C1 segment of cervical spinal cord (tissue), 14 donors: ENCODE measurements around the gene GTPBP3.
"Not testable (repeated sequence)": the region's sequence is repeated elsewhere in the genome, so short reads cannot be mapped to it uniquely, and the experiment has no call there.

Experiments
- DNase-seq, 14 donors: peaks; one replicate each; lab custom pipeline; 2025; lab: John Stamatoyannopoulos, UW

Gene GTPBP3, protein sequence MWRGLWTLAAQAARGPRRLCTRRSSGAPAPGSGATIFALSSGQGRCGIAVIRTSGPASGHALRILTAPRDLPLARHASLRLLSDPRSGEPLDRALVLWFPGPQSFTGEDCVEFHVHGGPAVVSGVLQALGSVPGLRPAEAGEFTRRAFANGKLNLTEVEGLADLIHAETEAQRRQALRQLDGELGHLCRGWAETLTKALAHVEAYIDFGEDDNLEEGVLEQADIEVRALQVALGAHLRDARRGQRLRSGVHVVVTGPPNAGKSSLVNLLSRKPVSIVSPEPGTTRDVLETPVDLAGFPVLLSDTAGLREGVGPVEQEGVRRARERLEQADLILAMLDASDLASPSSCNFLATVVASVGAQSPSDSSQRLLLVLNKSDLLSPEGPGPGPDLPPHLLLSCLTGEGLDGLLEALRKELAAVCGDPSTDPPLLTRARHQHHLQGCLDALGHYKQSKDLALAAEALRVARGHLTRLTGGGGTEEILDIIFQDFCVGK

DNA sequence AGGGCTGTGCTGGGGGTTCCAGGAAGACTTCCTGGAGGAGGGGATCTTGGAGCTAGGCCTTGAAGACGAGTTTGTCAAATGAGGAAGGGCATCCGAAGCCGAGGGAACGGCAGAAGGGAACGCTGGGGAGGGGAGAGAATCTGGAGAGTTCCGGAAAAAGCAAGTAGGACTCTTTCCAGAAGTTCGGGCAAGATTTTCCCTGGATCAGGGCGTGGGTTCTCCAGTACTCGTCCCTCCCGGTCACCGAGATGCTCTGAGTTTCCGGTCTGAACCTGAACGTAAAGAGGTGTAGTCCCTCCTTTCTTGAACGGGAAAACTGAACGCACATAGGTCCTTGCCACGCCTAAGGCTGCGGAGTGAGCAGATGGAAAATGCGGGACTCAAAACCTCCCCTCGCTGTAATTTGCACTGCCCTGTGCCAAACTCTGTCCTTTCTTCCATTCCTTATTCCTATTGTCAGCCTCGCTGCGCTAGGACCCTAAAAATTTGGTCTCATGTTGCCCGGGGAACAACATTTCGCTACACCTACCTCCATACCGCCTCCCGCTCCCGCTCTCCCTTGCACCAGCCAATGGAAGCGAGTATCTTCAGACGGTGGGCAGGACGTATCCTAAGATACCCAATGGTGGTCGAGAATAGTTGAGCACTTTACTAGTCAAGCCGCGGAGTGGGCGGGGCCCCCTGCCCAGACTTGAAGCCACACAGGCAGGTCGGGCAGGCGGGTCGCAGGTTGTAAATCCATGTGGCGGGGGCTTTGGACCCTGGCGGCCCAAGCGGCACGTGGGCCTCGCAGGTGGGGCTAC lies at the start of gene GTPBP3:
Gene GTPBP3, plus strand, starts transcription at position 682 of the 803 bp plus-strand sequence. Its CDS starts 59 bp downstream, at position 741.
- peak; percentile 42 to 100 (median 89) for DNase-seq

DNA sequence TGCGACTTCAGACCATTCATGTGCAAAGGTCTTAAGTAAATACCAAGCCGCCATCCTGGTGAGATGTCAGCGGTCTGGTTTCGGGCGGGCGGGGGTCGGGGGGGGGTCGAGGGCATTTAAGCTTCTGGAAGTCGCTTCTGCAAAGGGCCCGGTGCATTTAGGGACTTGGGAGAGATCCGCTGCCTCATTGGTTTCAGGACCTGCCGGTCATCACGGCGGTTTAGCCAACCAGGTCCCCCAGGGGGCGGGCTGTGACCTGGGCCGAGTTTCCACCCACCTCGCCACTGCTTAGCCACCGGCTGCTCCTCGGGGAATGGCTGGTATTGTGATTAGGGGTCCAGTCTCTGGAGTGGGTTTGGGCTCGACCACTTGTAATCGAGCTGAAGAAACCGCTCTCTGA lies 47.9 kb upstream of the GTPBP3 start:
- peak in 4 of 14 donors; percentile 4 to 21 (median 14) for DNase-seq

DNA sequence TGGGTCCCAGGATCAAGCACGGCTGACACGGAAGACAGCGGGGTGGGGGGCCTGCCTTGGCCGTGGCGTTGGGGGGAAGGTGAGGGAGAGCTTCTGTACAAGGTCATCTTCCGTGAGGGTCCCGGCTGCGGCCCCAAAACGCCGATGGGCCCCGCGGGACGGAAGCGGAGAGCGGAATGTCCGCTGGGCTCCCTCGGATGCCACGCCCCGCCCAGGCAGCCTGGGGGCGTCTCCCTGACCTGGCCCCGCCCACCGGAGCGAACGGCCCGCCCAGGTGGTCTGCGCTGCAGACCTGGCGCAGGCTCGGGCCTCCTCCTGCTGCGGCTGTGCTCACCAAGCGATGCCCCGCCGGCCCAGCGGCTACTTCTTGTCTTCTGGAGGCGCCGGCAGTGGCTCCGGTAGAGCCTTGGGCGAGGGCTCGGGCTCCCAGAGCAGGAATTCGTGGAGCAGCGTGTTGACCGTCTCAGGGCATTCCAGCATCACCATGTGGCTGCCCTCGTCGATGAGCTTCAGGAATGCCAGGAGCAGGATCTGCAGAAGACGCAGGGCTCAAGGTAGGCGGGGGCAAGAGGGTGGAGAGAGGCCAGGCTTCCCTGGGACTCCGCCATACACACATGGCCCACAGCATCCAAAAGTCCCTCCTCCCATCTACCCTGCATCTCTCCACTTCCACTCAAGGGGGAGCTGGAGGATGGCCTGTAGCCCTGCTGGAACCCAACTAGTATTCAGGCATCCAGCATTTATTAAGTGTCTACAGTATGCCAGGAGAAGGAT lies 44.9 kb upstream of the GTPBP3 start:
- peak in 8 of 14 donors; percentile 2 to 58 (median 15) for DNase-seq

- no peak for DNase-seq
These were observed 43.7 kb upstream of the GTPBP3 start for GRCh38 chr19:17293605-17294004.

DNA sequence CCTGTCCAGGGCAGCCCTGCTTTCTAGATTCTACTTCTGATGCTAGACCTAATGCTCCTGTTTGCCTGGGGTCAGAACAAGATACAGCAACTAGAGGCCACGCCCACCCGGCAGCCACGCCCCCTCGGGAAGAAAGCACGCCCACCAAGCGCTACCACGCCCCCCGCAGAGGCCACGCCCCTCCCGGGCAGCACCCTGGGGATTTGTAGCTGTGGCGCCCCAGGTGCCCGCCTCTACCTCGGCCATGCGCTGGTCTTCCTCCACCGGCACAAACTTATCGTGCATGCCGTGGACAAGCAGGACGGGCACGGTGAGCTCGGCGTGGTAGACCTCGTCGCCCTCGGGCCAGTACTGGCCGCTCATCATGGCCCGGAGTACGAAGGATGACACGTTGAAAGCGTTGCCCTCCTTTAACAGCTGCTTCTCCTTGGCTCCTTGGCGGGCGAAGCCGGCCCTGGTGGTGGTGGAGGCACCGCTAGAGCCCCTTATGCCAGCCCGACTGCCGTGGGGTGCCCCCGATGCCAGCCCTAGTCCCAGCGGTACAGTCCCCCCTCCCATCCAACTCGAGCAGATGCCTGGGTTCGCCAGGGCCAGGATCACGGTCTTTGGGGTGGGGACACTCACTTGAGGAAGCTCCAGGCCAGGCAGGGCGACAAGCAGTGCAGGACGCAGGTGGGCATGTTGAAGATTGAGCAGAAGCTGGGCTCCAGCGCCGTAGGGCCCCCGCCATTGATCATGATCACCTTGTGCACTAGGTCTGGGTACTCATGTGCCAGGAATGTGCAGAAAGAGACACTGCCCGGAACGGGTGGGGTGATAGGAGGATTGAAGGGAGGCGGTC lies 43.1 kb upstream of the GTPBP3 start:
- no peak for DNase-seq

DNA sequence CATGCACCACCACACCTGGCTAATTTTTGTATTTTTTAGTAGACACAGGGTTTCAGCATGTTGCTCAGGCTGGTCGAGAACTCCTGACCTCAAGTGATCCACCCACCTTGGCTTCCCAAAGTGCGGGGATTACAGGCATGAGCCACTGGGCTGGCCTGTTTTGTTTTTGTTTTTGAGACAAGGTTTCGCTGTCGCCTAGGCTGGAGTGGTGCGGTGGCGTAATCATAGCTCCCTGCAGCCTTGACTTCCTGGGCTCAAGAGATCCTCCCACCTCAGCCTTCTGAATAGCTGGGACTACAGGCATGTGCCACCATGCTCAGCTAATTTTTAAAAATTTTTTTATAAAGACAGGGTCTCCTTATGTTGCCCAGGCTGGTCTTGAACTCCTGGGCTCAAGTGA lies 41.8 kb upstream of the GTPBP3 start:
- not testable (repeated sequence) for DNase-seq

GRCh38 chr19:17296273-17296672 lies 41.1 kb upstream of the GTPBP3 start:
- DNase-seq, result no peak

- DNase-seq, result no peak
These were observed 40.4 kb upstream of the GTPBP3 start for GRCh38 chr19:17296976-17297375.

DNA sequence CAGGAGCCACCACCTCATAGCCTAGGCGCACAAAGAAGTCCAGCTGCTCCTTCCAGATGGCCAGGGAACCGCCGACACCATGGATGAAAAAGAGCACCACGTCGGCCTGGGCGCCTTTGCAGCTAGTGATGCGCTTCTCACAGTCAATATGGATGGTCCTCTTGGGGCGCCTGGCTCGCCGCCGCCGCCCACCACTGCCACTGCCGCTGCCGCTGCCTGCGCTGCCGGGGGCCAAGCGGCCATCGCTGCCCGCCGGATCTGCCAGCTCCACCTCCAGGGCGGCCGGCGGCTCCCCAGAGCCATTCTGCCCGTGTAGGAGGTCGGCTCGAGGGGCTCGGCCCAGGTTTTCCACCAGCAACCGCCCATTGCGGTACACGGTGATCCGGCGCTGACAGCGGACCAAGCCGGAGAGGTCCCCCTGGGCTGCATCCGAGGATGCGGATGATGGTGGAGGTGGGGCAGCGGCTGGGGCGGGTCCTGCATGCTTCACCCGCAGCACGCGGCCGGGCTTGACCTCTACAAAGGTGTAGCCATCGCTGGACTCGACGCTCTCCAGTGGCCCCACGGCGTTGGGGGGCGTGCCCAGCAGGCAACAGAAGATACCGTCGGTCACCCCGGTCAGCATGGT lies 36.2 kb upstream of the GTPBP3 start:
- no peak for DNase-seq

DNA sequence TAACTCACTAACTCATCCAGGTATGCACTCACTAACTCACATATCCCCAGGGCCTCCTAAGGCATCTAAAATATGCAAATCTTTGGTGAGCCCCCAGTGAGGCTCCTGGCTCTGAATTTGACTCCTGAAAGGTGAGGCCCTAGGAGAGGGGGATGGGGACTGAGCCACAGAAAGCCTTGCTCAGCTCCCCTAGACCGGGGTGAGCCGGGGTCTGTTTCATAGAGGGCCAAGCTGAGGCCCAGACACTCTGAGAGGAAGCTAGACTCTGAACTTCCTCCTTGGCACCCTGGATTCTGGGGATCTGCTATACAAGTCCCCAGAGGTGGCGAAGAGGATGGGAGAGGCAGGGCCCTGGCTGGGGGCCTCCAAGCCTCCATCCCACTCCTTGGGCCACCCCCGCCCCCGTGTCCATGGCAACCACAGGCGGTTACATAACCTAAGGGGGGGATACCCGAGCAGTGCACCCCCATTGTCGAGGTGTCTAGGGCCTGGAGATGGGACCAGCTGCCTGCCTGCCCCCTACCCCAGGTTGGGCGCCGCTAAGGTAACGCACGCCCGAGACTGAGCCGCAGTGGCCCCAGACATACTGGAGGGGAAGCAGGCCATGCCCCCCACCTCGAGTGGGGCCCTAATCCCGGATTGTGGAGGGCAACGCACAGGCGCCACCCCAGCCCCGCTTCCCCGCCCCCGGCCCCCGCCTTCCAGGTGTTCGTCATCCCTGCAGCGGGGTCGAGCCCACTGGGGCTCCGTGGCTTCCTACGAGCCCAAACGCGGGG lies 34.8 kb upstream of the GTPBP3 start:
- DNase-seq, result peak in 6 of 14 donors; percentile 5 to 40 (median 25)

GRCh38 chr19:17303167-17303939 lies 34.0 kb upstream of the GTPBP3 start, which contains the start of gene ABHD8:
Gene ABHD8 (minus strand): TSS chr19:17303425. CDS start chr19:17301616, 1,809 bp downstream.
- DNase-seq, result peak; percentile 34 to 94 (median 81)

GRCh38 chr19:17303940-17304267 lies 33.4 kb upstream of the GTPBP3 start:
- DNase-seq, result peak in 1 of 14 donors; percentile 13

GRCh38 chr19:17304386-17305215 lies 32.8 kb upstream of the GTPBP3 start:
- DNase-seq, result peak in 1 of 14 donors; percentile 19

- DNase-seq, result no peak
These were observed 32.2 kb upstream of the GTPBP3 start for GRCh38 chr19:17305216-17305516.

DNA sequence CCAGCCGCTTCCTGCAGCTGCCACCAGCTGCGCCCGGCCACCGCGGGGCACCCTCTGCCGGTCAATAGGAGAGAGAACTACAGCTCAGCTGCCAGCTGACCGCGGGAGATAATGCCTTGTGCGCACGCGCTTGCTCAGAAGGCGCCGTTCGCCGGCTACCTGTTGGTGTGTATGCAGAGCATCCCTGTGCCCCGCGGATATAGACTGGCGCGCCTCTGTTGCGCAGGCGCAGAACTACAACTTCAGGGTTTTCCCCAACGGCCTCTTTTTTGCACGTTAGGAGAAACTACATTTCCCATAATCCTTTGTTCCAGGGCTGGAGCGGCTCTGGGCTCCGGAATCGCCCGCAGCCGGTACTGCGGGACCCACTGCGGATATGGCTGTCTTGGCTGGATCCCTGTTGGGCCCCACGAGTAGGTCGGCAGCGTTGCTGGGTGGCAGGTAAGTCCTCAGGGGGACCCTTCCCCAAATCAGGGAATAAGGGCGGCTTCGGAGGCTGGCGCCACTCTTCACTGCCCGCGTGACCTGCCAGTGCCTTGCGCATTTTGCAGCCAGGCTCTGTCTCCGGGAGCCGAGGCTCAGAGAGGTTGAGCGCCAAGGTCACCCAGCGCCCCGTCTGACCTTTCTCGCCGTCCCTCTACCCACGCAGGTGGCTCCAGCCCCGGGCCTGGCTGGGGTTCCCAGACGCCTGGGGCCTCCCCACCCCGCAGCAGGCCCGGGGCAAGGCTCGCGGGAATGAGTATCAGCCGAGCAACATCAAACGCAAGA lies 31.7 kb upstream of the GTPBP3 start, which contains the start of gene MRPL34:
Gene MRPL34, plus strand, starts transcription at position 356 of the 768 bp plus-strand sequence. Its CDS starts 21 bp downstream, at position 377.
- DNase-seq, result peak; percentile 65 to 98 (median 95)

GRCh38 chr19:17306285-17306714 lies 31.1 kb upstream of the GTPBP3 start:
- peak in 2 of 14 donors; percentile 52 to 71 for DNase-seq

DNA sequence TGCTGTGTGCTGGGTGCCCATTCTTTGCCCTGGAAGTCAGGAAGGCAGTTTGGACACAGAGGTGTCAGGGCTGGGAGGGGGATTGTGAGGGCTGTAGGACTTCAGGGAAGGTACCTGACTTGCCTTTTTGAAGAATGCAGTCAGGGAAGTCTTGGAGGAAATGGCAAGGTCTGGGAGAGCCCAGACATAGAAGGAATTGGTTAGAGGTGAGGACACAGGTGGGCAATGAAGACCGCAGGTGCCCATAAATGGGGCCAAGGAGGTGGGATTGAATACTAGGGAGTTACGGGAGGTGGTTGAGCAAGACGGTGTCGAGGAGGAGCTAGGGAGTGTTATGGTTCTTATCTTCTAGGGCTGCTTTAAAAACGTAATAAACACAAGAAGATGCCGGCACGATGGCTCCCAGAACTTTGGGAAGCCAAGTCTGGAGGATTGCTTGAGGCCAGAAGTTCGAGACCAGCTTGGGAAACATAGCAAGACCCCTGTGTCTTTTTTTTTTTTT lies 29.4 kb upstream of the GTPBP3 start:
- no peak for DNase-seq
